ENCODE measurements around the gene TMEM176B. TPM values are rescaled to one million over a fixed set of nuclear protein-coding genes. Genes with fewer than 3 reads are reported as not detected.

Gene TMEM176B
- total RNA-seq, 3 donors from 2014 or later, result 210 to 401 (median 338) TPM

- no peak for TF ChIP-seq CTCF (IDR thresholded peaks at IDR 0.05)
- no peaks in the 10 kb centered on the region for H3K9me3 ChIP-seq
- H3K4me1 ChIP-seq (ENCODE audit: low read depth), result no peaks in the 10 kb centered on the region
- intact Hi-C loops (cut with DNase I, micrococcal nuclease), result no loop called here
- H3K36me3 ChIP-seq (ENCODE audit: low read depth), result no peaks in the 10 kb centered on the region
- H3K4me3 ChIP-seq, result no peak overlapping the region
- DNase-seq (peak in 1 of 3 donors; percentile 49), ATAC-seq (peak; percentile 41)
Measured at GRCh38 chr7:150756858-150757257, 43.3 kb downstream of the TMEM176B start.

DNA sequence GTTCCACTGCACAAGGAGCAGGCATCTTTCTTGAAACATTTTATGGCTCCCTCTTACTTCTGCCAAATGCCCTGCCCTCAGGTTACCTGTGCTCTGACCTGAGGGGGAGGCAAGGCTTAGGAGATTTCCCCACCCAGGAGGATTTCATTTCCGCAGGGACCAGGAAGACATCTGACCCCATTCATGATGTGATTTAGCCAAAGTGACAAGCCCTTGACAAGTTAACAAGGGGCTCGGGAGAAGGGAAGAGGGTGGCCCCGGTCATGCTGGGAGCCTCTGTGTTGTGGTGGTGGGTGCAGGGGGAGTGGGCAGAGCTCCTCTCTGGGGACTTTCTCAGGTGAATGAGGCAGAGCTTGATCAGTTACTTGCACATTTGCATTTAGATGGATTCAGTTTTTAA is 44.0 kb downstream of the TMEM176B start:
- Histone ChIP-seq H3K4me1 (ENCODE audit: low read depth) (no peaks in the 10 kb centered on the region), H3K4me3 (no peak overlapping the region), H3K9me3 (no peaks in the 10 kb centered on the region), H3K36me3 (ENCODE audit: low read depth) (no peaks in the 10 kb centered on the region)
- intact Hi-C loops (cut with DNase I, micrococcal nuclease), result no loop called here
- DNase-seq (no peak), ATAC-seq (no peak)
- no peak for TF ChIP-seq CTCF (IDR thresholded peaks at IDR 0.05)

DNA sequence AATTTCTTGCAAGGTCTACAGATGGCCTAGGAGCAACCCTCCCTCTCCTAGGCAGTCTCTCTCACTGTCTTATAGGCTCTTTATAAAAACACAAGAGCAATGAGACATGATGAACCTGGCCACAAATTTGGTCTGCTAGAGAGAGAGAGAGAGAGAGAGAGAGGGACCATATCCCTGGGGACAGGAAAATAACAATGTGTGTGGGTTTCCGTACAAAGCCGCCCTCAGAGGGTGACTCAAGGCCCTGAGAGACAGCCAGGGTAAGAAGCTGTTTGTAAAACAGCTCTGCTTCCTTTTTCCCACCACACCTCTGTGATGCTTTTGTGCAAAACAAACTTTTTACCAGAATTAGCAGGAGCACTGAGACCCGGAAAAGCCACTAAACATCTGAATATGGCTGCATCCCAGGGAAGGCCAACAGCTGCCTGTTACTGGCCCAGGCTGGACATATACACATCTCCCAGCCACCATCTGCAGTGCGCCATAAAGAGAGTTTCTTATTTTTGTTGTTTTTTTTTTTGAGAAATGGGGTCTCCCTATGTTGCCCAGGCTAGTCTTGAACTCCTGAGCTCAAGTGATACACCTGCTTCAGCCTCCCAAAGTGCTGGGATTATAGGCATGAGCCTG is 44.6 kb downstream of the TMEM176B start:
- no peak for TF ChIP-seq CTCF (IDR thresholded peaks at IDR 0.05)
- Histone ChIP-seq H3K36me3 (ENCODE audit: low read depth) (no peaks in the 10 kb centered on the region), H3K4me1 (ENCODE audit: low read depth) (no peaks in the 10 kb centered on the region), H3K9me3 (no peaks in the 10 kb centered on the region), H3K4me3 (no peak overlapping the region)
- intact Hi-C loops (cut with DNase I, micrococcal nuclease), result no loop called here
- peak; percentile 88 for ATAC-seq
- no peak for DNase-seq

GRCh38 chr7:150754951-150755350 is 45.2 kb downstream of the TMEM176B start:
- no peak overlapping the region for H3K4me3 ChIP-seq
- TF ChIP-seq CTCF (IDR thresholded peaks at IDR 0.05), result no peak
- H3K36me3 ChIP-seq (ENCODE audit: low read depth), result no peaks in the 10 kb centered on the region
- ATAC-seq, result no peak
- no peaks in the 10 kb centered on the region for H3K4me1 ChIP-seq (ENCODE audit: low read depth)
- intact Hi-C loops (cut with DNase I, micrococcal nuclease), result loop anchor here in 1 of 2 donors (5.0 kb wide), 1 partner anchor 308 kb away; no protein-coding TSS in a partner anchor
- no peak for DNase-seq
- no peaks in the 10 kb centered on the region for H3K9me3 ChIP-seq

GRCh38 chr7:150753826-150754603 is 46.1 kb downstream of the TMEM176B start:
- DNase-seq (no peak), ATAC-seq (peak; percentile 44)
- Histone ChIP-seq H3K36me3 (ENCODE audit: low read depth) (no peaks in the 10 kb centered on the region), H3K9me3 (no peaks in the 10 kb centered on the region), H3K4me1 (ENCODE audit: low read depth) (no peaks in the 10 kb centered on the region), H3K4me3 (no peak overlapping the region)
- TF ChIP-seq CTCF (IDR thresholded peaks at IDR 0.05), result no peak
- intact Hi-C loops (cut with DNase I, micrococcal nuclease), result loop anchor here in 1 of 2 donors (5.0 kb wide), 1 partner anchor 307 kb away; no protein-coding TSS in a partner anchor

Data from mucosa of descending colon (tissue), 3 donors.